ENCODE results near the gene NT5DC3.
"Not testable (repeated sequence)": the region's sequence is repeated elsewhere in the genome, so short reads cannot be mapped to it uniquely, and the experiment has no call there.

NT5DC3 gene

DNA sequence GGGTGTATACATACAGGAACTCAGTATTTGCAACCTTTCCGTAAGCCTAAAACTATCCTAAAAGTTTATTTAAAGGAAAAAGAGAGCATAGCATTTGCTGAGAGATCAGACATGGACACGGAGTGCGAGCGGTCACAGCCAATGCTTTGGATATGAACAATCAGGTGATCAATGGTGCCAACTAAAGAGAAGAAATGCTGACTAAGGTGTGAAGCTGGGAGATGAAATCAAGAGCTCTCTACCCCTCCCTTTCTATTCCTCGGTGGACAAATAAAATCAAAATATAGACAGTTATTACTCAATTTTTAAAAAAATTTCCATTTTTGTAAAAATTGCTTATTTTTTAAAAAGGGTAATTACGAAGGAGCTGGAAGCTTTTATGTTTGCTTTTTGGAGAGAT lies 29.2 kb downstream of the NT5DC3 start:
- in situ Hi-C loops (cut with MboI; ENCODE audit: low sequenced_read_pairs): no loop called here

DNA sequence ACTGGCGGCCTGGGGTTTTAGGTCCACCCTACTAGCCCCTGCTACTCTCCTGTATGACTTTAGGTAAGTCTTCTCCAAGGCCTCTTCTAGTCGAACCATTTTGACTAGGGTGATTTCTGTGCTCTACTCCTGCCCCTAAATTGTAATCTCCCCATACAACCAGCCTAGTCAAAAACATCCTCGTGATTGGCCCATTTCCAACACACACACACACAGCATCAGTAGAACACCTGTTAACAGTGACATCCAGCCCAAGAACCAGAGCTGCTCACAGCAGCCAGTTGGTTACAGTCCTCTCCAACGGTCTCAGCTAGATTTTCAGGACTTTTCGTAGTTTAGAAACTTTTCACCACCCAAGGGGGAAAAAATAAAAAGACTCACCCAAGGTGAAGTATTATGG lies 30.9 kb downstream of the NT5DC3 start:
- in situ Hi-C loops (cut with MboI; ENCODE audit: low sequenced_read_pairs): no loop called here

DNA sequence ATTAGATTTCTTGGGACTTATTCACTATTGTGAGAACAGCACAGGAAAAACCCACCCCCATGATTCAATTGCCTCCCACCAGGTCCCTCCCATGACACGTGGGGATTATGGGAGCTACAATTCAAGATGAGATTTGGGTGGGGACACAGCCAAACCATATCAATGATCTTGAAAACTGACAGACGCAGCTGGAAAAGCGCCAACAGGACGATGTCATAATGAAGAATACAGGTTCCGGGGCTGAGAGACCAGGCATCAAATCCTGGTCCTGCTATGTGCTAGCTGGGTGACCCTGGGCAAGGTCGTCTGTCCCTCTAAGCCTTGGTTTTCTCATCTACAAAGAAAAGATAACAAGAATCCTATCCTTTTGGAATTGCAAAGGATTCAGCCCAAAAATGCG lies 31.4 kb downstream of the NT5DC3 start:
- in situ Hi-C loops (cut with MboI; ENCODE audit: low sequenced_read_pairs): not testable (repeated sequence)

GRCh38 chr12:103809154-103809553 lies 31.9 kb downstream of the NT5DC3 start:
- in situ Hi-C loops (cut with MboI; ENCODE audit: low sequenced_read_pairs): no loop called here

GRCh38 chr12:103808239-103808880 lies 32.7 kb downstream of the NT5DC3 start:
- in situ Hi-C loops (cut with MboI; ENCODE audit: low sequenced_read_pairs): no loop called here

- in situ Hi-C loops (cut with MboI; ENCODE audit: low sequenced_read_pairs): no loop called here
These were observed 33.3 kb downstream of the NT5DC3 start for GRCh38 chr12:103807561-103808238.

DNA sequence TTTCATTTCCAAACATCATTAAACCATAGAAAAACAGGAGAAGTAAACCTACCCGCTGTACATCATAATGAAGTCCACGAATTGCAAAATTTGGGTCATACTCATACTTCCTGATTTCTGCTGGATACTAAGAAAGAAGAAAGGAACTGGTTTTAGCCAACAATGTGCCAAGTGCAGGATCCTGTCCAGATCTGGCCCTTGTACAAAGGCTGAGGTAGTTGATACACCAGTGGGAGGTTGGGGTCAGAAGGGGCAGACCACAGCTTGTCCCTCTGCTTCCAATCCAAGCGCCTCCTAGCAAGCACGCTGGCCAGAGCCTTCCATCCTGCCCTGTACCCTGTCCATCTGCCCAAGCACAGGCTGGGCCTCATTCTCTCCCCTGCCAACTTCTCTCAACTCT lies 34.2 kb downstream of the NT5DC3 start:
- in situ Hi-C loops (cut with MboI; ENCODE audit: low sequenced_read_pairs): no loop called here

GRCh38 chr12:103805655-103806360 lies 35.2 kb downstream of the NT5DC3 start:
- in situ Hi-C loops (cut with MboI; ENCODE audit: low sequenced_read_pairs): no loop called here

DNA sequence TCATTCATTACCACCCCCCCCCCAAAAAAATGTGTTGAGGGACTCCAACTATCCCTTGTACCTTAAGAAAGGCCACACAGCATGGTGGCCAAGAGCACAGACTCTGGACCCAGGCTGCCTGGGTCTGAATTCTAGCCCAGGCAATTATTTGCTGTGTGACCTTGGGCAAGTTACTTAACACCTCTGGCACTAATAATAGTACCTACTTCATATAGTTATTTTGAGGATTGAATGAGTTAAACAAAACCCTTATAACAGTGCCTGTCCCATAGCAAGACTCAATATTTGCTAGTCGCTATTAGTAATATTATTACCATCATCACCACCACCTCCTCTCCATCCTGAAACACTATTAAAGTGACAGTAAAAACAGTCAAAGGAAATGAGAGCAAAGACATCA lies 37.2 kb downstream of the NT5DC3 start:
- in situ Hi-C loops (cut with MboI; ENCODE audit: low sequenced_read_pairs): no loop called here

DNA sequence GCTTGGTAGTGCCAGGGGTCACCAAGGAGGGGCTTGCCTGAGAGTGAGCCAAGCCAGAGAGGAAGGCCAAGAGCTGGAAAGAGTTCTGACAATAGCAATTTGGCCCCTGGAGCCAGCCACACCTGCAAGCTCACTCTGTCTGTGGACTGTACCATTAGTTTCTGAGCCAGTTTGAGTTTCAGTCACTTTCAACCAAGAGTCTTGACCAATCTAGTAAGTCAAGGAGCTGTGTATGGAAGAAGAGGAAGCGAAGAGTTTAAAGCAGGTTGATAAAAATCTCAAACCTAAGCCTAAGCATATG lies 38.5 kb downstream of the NT5DC3 start:
- in situ Hi-C loops (cut with MboI; ENCODE audit: low sequenced_read_pairs): no loop called here

DNA sequence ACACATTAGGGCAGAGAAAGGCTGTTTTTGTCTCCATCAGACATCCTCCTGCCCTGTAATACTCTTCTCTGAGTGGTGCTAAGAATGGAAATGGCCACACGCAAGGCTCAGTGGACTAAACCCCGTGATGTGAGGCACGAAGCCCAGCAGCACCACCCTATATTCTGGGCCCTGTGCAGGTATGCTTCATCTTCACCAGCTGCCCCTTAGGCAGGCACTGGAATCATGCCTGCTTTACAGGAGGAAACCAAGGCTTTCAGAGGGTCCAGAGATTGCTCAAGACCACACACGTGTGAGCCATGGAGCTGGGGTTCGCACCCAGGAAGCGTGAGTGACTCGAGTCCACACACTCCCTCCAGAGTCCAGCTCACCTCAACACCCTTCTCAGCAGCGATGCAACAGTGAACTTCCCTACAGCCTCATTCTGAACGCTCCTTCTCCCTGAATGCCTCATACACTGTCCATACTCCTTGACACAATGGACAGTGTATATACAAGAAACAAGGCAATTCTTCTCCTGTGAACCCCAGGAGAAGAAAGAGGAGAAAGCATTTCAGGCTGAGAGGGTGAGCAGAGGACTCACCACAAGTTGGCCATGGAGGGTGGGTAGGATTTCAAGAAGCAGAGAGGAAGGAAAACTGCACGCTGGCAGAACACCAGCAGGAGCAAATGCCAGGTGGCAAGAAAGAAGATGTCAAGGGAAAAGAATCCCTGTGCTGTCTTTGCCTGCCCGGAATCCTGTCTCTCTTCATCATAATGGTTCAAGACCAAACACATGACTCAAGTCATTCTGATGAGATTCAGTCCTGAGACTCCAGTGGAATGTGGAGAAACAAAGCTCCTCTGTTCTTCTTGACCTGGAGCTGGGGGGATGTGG lies 39.1 kb downstream of the NT5DC3 start:
- in situ Hi-C loops (cut with MboI; ENCODE audit: low sequenced_read_pairs): no loop called here

DNA sequence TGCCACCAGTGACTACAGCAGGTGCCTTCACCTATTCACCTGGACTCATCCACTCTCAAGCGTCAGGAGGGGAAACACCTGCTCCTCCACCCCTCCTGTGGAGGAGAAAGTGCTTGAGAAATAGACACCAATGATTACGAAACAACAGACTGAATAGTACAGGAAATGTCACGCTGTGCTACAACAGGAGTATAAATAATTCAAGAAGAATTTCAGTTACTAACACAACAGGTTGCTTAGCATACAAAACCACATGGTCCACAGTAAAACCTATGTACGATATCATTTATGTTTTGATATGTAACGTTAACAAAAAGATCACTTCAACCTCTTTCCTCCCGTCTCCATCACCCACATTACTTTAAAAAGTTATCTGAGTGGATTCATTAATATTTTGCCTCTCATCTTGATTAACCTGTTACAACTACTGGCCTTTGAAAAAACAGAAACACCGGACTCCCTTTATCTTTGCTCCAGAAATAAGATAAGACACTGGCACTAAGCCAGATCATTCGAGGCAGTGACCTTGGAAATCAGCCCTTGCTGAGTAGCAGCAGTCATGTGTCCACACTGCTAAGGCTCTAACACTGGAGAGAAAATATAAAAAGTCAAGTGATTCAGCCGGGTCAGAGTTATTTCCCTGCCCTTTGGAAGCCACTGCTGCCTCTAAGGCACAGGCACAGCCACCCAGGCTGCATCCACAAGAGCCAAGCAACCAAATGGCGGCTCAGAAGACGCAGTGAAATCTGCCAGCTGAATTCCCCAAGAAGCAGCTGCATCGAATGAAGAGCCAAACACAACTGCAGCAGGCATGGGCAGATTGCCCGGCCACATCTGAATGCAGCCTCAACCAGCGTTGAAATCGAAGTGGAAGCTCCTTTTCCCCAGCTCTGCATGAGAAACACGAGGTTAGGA lies 40.9 kb downstream of the NT5DC3 start:
- in situ Hi-C loops (cut with MboI; ENCODE audit: low sequenced_read_pairs): no loop called here

DNA sequence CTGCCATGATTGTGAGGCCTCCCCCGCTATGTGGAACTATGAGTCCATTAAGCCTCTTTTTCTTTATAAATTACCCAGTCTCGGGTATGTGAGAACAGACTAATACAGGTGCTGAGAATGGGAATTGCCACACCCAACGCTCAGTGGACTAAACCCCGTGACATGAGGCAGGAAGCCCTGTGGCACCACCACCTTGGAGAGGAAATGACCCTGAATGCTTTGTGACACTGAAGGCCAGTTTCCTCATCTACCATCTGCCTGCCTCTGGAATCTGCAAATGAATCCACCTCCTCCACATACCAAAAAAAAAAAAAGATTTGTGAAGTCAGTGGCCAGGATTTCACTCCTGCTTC lies 41.6 kb downstream of the NT5DC3 start:
- in situ Hi-C loops (cut with MboI; ENCODE audit: low sequenced_read_pairs): no loop called here

GRCh38 chr12:103798586-103798985 lies 42.4 kb downstream of the NT5DC3 start:
- in situ Hi-C loops (cut with MboI; ENCODE audit: low sequenced_read_pairs): no loop called here

DNA sequence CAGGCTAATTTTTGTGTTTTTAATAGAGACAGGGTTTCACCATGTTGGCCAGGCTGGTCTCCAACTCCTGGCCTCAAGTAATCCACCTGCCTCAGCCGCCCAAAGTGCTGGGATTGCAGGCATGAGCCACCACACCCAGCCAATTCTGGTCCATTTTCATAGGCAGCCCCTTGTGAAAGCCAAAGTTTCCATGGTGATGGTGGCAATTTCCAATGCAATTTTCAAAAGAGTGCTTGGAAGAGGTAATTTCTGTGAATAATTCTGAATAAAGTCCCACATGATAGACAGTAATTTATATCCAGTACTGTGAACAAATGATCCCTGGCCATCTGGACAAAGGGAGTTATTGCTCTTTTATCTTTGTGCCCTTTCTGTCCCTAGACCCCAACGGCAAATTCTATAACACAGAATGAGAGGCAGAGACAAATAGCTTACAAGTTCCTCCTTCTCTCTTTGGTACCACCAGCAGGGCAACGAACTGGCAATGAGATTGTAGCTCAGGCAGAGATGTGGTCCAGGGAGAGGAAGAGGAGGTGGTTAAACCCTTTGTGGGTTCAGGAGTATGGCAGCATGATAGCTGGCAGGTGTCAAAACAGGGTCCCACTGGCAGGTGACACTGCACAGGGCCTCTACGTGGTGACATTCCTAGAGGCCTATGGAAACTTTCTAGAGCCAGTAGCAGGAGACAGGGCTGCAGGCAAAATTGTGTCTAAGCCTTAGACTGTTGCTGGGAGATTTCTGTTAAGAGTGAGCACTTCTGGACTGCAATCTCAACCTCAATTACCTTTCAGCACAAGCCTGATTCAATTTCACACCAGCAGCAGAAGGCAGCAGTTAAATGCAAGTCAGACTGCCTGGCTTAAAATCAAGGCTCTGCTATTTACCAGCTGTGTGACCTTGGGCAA lies 46.5 kb downstream of the NT5DC3 start:
- in situ Hi-C loops (cut with MboI; ENCODE audit: low sequenced_read_pairs): no loop called here

DNA sequence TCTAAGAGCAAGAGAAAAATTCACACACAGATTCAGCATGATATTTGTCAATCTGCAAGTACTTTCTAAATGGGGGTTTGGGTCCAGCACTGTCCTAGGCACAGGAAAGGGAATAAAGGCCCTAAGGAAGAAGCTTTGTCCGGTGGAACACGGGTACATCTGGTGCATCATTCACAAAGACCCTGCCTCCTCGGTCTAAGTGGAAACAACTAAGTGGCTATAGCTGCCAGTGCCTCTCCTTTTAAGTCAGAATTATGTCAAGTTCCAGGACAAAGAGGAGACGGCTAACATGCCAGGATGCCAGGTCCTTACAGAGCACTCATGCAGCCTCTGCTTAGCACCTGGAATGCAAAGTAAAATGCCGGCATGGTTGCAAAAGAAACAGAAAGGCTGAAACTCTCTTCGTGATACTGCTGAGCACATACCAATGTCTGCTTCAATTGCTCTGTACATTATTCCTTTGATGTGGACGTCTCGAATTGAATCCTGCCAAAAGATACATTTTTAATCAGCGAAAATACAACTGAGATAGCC lies 47.5 kb downstream of the NT5DC3 start:
- in situ Hi-C loops (cut with MboI; ENCODE audit: low sequenced_read_pairs): no loop called here

DNA sequence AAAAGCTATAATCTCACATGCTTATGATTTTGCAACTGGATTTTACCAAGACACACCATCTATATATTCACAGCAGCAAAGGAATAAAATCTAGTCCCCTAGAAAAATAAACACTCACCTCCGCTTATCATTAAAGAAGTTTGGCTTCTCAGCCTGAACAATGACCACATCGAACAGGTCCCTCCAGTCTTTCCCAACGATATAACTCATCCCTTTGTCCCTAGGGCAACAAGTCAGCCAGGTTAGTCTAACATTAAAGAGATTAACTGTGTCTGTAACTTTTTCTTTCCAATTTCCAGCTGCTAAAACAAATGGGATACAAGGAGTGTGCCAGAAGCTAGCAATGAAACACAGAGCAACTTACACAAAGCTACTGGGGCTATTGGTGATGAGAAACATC lies 48.0 kb downstream of the NT5DC3 start:
- in situ Hi-C loops (cut with MboI; ENCODE audit: low sequenced_read_pairs): no loop called here

DNA sequence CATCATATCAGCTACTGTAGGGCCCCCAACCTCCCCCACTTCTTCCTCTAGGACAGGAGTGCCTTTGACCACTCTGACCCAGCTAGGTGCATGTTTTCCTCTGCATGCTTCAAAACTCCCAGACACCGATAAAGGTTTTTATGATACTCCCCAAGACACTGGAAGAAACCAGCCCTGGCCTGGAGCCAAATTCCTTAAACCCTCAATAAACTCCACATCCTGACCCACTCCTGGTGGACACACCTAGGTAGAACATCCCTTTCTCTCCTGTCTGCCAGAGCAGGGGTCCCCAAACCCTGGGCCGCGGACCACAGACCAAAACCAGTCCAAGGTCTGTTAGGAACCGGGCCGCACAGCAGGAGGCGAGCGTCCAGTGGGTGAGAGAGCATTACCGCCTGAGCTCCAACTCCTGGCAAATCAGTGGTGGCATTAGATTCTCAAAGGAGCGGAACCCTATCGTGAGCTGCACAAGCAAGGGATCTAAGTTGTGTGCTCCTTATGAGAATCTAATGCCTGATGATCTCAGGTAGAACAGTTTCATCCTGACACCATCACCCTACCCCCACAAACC lies 49.6 kb downstream of the NT5DC3 start:
- in situ Hi-C loops (cut with MboI; ENCODE audit: low sequenced_read_pairs): no loop called here

- in situ Hi-C loops (cut with MboI; ENCODE audit: low sequenced_read_pairs): no loop called here
These were observed 54.8 kb downstream of the NT5DC3 start for GRCh38 chr12:103786201-103786600.

All from HL-60/S4 treated with phorbol 12-myristate 13-acetate at 8.2 ng/mL for 4 days and 3 days (cell line).